Neural progenitor cell (in vitro differentiated cells): ENCODE measurements around the gene KCTD16. TPM values are rescaled to one million over a fixed set of nuclear protein-coding genes. Genes with fewer than 3 reads are reported as not detected.

ENCODE experiments used
- DNase-seq: peaks from one replicate; pipeline ENCODE4 v3.0.0-alpha.2; 2016; ENCODE audit warnings: low spot score
- H2AFZ ChIP-seq: fragments of 200-600 bp; sonication (generic); replicated peaks from 2 replicates; pipeline ENCODE4 v1.6.1; 2016; ENCODE audit warnings: antibody characterized with exemption
- H3F3A ChIP-seq: fragments of 200-600 bp; sonication (generic); 2 replicates; pipeline ENCODE4 v1.6.1; 2016; ENCODE audit warnings: antibody characterized with exemption, low read depth
- H3K27ac ChIP-seq: fragments of 200-600 bp; sonication (generic); 2 replicates; pipeline ENCODE4 v1.5.1; 2016; ENCODE audit warnings: mild to moderate bottlenecking
- H3K27me3 ChIP-seq: fragments of 200-600 bp; sonication (generic); 2 replicates; pipeline ENCODE4 v1.6.1; 2016; ENCODE audit warnings: mild to moderate bottlenecking, moderate library complexity
- H3K36me3 ChIP-seq: fragments of 200-600 bp; sonication (generic); 2 replicates; pipeline ENCODE4 v1.5.1; 2016
- H3K4me1 ChIP-seq: fragments of 200-600 bp; sonication (generic); 2 replicates; pipeline ENCODE4 v1.6.1; 2016; ENCODE audit warnings: mixed run types
- H3K4me2 ChIP-seq: fragments of 200-600 bp; sonication (generic); 2 replicates; pipeline ENCODE4 v1.6.1; 2016
- H3K4me3 ChIP-seq: fragments of 200-600 bp; sonication (generic); 2 replicates; pipeline ENCODE4 v1.5.1; 2016
- H3K79me2 ChIP-seq: fragments of 200-600 bp; sonication (generic); 2 replicates; pipeline ENCODE4 v1.6.1; 2016; ENCODE audit warnings: low read depth
- H3K9ac ChIP-seq: fragments of 200-600 bp; sonication (generic); 2 replicates; pipeline ENCODE4 v1.6.1; 2016
- H3K9me3 ChIP-seq: fragments of 200-600 bp; sonication (generic); 2 replicates; pipeline ENCODE4 v1.5.1; 2016; ENCODE audit warnings: low read depth
- H4K20me1 ChIP-seq: fragments of 200-600 bp; sonication (generic); 2 replicates; pipeline ENCODE4 v1.6.1; 2016; ENCODE audit warnings: low read depth
- H3K27ac Mint-ChIP-seq: 3 replicates; pipeline ENCODE4 v1.8.0; 2021; ENCODE audit warnings: mixed read lengths
- H3K27me3 Mint-ChIP-seq: 2 replicates; pipeline ENCODE4 v1.8.0; 2022; ENCODE audit warnings: low read depth, mild to moderate bottlenecking, inconsistent platforms, moderate library complexity, mixed read lengths; ENCODE audit not compliant: insufficient read depth
- H3K36me3 Mint-ChIP-seq: 3 replicates; pipeline ENCODE4 v1.8.0; 2021; ENCODE audit warnings: mixed read lengths
- H3K4me1 Mint-ChIP-seq: 3 replicates; pipeline ENCODE4 v1.8.0; 2021; ENCODE audit warnings: mixed read lengths
- H3K4me3 Mint-ChIP-seq: 3 replicates; pipeline ENCODE4 v1.8.0; 2021; ENCODE audit warnings: mild to moderate bottlenecking, moderate library complexity, mixed read lengths
- H3K9me3 Mint-ChIP-seq: 3 replicates; pipeline ENCODE4 v1.8.0; 2020; ENCODE audit warnings: mixed read lengths
- CTCF ChIP-seq: fragments of 200-600 bp; sonication (generic); IDR thresholded peaks from 2 replicates; pipeline ENCODE4 v1.5.1; 2017; ENCODE audit warnings: antibody characterized with exemption, mild to moderate bottlenecking
- EZH2 ChIP-seq: fragments of 200-600 bp; sonication (generic); IDR thresholded peaks from 2 replicates; pipeline ENCODE4 v1.6.1; 2017; ENCODE audit warnings: antibody characterized with exemption, mild to moderate bottlenecking, moderate library complexity
- EZH2phosphoT487 ChIP-seq: fragments of 200-600 bp; sonication (generic); IDR thresholded peaks from 2 replicates; pipeline ENCODE4 v1.6.1; 2017; ENCODE audit warnings: antibody characterized with exemption
- total RNA-seq: library from RNA; depleted of rRNA; stranded (reverse); fragments of >200 nt; gene quantifications from 2 replicates; pipeline ENCODE4 v1.2.3, GENCODE V29; 2015; ENCODE audit warnings: low replicate concordance

Gene KCTD16
- total RNA-seq, 1 donor from 2014 or later = 1.6 TPM

GRCh38 chr5:144289277-144289676 is 118.6 kb downstream of the KCTD16 start:
- Mint-ChIP-seq H3K4me1 (peaks cover 20% of the 10 kb centered on the region), H3K4me3 (no peak overlapping the region), H3K9me3 (no peaks in the 10 kb centered on the region), H3K36me3 (no peaks in the 10 kb centered on the region), H3K27ac (no peak overlapping the region), H3K27me3 (peaks cover 4% of the 10 kb centered on the region)
- Histone ChIP-seq H4K20me1 (no peaks in the 10 kb centered on the region), H3K27me3 (no peaks in the 10 kb centered on the region), H3F3A (no peaks in the 10 kb centered on the region), H3K36me3 (no peaks in the 10 kb centered on the region), H3K27ac (no peak overlapping the region), H3K9ac (no peak overlapping the region), H3K79me2 (no peaks in the 10 kb centered on the region), H3K4me2 (no peak overlapping the region), H3K4me3 (no peak overlapping the region), H3K9me3 (no peaks in the 10 kb centered on the region), H3K4me1 (peaks cover 4% of the 10 kb centered on the region), H2AFZ (no peak overlapping the region)
- DNase-seq = no peak
- TF ChIP-seq EZH2 = no peak
- no peak for TF ChIP-seq CTCF
- no peak for TF ChIP-seq EZH2phosphoT487

GRCh38 chr5:144292029-144292428 is 121.4 kb downstream of the KCTD16 start:
- H3K36me3 Mint-ChIP-seq = no peaks in the 10 kb centered on the region

GRCh38 chr5:144295284-144295683 is 124.6 kb downstream of the KCTD16 start:
- no peak overlapping the region for H3K4me3 Mint-ChIP-seq
- H3K4me3 ChIP-seq = no peak overlapping the region

More at GRCh38 chr5:144292029-144292428, 121.4 kb downstream of the KCTD16 start:
- no peak for TF ChIP-seq EZH2phosphoT487
- TF ChIP-seq CTCF = no peak
- no peak for TF ChIP-seq EZH2
- no peaks in the 10 kb centered on the region for H3K27me3 ChIP-seq
- peaks cover 13% of the 10 kb centered on the region for H3K4me1 Mint-ChIP-seq
- H3K9me3 Mint-ChIP-seq = peaks cover 2% of the 10 kb centered on the region
- H3K4me3 Mint-ChIP-seq = peak overlapping the region; percentile 16
- H3K4me2 ChIP-seq = no peak overlapping the region
- H3K4me3 ChIP-seq = no peak overlapping the region
- H3K27ac Mint-ChIP-seq = no peak overlapping the region
- H3F3A ChIP-seq = no peaks in the 10 kb centered on the region
- H3K27me3 Mint-ChIP-seq = peaks cover 4% of the 10 kb centered on the region
- H4K20me1 ChIP-seq = no peaks in the 10 kb centered on the region
- H3K27ac ChIP-seq = no peak overlapping the region
- H3K36me3 ChIP-seq = no peaks in the 10 kb centered on the region
- H3K4me1 ChIP-seq = peaks cover 4% of the 10 kb centered on the region
- no peak overlapping the region for H2AFZ ChIP-seq
- no peak for DNase-seq
- peaks cover 4% of the 10 kb centered on the region for H3K9me3 ChIP-seq
- H3K9ac ChIP-seq = no peak overlapping the region
- H3K79me2 ChIP-seq = no peaks in the 10 kb centered on the region

More at GRCh38 chr5:144295284-144295683, 124.6 kb downstream of the KCTD16 start:
- Histone ChIP-seq H3K27ac (no peak overlapping the region), H3K9me3 (peaks cover 4% of the 10 kb centered on the region), H3K36me3 (no peaks in the 10 kb centered on the region), H3F3A (no peaks in the 10 kb centered on the region), H2AFZ (no peak overlapping the region), H3K27me3 (no peaks in the 10 kb centered on the region), H3K4me1 (peaks cover 4% of the 10 kb centered on the region), H4K20me1 (no peaks in the 10 kb centered on the region), H3K9ac (no peak overlapping the region), H3K79me2 (no peaks in the 10 kb centered on the region), H3K4me2 (no peak overlapping the region)
- peaks cover 4% of the 10 kb centered on the region for H3K27me3 Mint-ChIP-seq
- TF ChIP-seq CTCF (peak; percentile 12), EZH2phosphoT487 (no peak)
- peaks cover 13% of the 10 kb centered on the region for H3K4me1 Mint-ChIP-seq
- no peaks in the 10 kb centered on the region for H3K36me3 Mint-ChIP-seq
- H3K27ac Mint-ChIP-seq = no peak overlapping the region
- no peak for DNase-seq
- peaks cover 5% of the 10 kb centered on the region for H3K9me3 Mint-ChIP-seq
